NCI-H1930 (cell line): ENCODE data around the gene TIMM23.

Source experiments
- DNase-seq, 2 experiments: peaks; one replicate each; lab custom pipeline; 2025; lab: John Stamatoyannopoulos, UW

Gene TIMM23

GRCh38 chr10:46052791-46053375 lies 80.6 kb downstream of the TIMM23 start:
- no peak for DNase-seq
